GM19467 (cell line): ENCODE measurements around the gene RPS28.

Experiments used
- ATAC-seq: cut with Tn5 transposase; IDR thresholded peaks from one replicate; pipeline ENCODE4 v1.9.1; 2021; ENCODE audit warnings: mild to moderate bottlenecking, moderate library complexity; ENCODE audit not compliant: unreplicated experiment

RPS28 gene

DNA sequence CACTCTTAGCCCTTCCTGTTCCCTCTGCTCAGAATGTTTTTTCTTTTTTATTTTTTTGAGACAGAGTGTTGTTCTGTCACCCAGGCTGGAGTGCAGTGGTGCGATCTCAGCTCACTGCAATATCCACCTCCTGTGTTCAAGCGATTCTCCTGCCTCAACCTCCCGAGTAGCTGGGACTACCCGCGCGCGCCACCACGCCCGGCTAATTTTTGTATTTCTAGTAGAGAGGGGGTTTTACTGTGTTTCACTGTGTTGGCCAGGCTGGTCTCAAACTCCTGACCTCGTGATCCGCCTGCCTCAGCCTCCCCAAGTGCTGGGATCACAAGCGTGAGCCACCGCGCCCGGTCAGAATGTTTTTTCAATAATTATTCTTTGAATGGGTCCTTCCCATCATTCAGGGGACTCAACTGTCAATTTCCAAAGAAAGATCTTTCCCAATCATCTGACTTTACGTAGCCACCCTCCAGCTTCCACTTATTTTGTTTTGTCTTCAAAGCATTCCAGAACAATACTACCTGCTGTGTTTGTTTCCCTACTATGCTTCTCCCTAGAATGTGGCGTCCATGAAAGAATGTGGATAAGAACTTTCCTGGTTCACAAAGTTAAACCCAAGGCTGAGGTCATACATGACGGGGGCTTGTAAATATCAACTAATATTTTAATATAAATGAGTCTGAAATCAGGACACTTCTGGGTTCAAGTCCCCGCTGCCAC is 1.3 kb upstream of the RPS28 start:
- ATAC-seq: no peak

DNA sequence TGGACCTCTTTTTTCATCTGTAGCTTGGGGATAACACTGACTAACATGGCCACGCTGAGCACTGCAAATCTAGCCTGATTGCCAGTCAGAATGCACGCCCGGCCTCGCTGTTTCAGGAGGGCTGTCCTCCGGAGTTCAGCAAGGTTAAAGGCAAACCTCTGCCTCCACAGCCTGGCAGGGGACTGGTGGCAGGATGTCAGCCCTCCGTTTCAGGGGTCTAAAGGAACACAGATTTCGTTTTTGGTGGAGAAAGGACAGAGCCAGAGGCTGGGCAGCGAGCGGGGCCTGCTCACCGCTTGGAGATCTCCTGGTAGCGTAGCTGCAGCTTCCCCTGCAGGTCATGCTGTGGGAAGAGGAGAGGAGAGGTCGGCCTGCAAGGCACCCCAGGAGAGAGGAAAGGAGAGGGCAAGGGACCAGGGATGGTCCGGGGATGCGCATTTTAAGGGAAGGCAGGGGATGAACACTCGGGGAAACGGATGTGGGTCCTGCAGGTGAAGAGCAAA is 681 bp upstream of the RPS28 start:
- ATAC-seq: no peak

DNA sequence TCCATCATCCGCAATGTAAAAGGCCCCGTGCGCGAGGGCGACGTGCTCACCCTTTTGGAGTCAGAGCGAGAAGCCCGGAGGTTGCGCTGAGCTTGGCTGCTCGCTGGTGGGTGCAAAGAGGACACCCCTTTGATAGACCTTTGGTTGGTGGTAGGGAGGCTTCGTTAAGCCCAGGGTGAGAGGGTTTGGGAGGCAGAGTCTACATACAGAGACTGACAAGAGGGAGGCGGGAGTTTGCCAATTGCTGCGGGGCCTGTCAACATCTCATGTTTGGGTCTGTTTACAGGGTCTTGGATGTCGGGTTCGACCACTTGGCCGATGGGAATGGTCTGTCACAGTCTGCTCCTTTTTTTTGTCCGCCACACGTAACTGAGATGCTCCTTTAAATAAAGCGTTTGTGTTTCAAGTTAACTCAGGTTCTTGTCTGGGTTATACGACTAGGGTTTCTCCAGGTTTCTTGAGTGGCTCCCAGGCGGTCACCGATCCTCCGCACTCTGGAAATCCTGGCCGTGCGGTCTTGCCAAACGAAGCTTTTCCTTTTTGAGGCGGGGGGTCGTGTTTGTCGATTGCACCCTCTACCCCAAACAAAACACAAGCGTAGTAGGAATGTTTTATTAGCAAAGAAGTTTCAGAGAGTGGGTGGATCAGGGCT is 816 bp downstream of the RPS28 start:
- no peak for ATAC-seq

- no peak for ATAC-seq
Measured at GRCh38 chr19:8322638-8322997, 1.3 kb downstream of the RPS28 start.

- ATAC-seq: no peak
Measured at GRCh38 chr19:8323781-8324185, 2.5 kb downstream of the RPS28 start.

GRCh38 chr19:8324186-8325050 is 3.1 kb downstream of the RPS28 start:
- no peak for ATAC-seq

DNA sequence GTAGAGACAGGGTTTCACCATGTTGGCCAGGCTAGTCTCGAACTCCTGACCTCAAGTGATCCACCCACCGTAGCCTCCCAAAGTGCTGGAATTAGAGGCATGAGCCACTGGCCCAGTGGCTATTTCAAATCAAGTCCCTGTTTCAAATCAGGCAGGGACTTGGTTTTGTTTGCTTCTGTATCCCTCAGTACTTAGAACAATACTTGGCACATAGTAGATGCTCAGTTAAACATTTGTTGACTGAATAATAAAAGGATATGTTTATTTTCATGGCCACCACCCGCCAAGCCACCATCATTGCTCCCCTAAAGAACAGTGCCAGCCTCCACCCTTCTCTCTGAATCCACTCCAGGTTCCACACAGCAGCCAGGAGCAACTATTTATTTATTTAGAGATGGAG is 4.2 kb downstream of the RPS28 start:
- ATAC-seq: no peak

DNA sequence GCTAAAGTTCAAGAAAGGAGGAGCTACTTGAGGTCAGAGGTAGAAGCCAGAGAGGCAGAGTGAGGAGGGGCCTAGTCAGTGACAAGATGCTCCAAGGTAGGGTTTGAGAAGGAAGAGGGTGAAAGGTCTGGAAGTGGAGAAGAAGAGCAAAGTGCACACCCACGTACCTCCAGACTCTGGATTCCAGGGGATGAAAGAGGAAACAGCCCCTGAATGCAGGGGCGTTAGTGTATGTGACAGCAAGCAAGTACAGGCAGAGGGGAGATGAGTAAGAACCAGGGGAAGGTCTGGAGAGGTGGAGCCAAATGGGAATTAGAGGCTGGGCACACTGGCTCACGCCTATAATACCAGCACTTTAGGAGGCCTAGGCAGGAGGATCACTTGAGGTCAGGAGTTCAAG is 8.7 kb downstream of the RPS28 start:
- ATAC-seq: no peak

GRCh38 chr19:8331263-8331845 is 10.1 kb downstream of the RPS28 start:
- ATAC-seq: no peak

DNA sequence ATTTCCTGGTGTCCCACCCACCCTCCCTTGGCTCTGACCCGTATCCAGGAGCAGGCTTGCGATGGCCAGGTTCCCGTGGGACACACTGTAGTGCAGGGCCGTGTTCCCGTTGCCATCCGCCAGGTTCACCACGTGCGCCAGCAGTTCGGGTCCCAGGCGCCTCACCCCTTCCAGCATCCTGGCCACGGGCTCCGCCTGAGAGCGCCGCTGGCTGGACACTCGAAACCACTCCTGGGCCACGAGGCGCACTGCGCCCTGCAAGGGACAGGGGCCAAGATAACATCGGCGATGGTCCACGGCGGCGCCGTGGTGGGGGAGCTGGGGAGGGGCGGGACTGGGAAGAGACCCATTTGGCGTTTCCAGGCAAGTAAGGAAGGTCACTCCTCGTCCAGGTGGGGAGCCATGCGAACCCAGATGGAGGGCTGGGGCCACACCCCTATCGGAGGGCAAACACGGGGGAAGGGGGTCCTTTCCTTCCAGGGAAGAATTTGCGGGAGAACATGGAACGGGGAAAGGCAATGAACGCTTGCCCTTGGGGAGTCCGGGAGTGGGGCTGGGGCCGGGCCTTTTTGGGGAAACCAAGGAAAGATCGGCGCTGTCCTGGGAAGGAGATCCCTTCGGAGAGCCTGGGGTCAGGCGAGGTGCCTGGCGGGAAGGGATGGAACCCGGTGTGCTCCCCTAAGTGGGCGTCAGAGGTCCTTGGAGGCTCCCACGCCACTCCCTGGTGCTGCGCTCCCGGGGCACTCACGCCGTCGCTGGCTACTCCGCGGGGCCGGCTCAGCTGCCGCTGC is 11.9 kb downstream of the RPS28 start:
- no peak for ATAC-seq

- ATAC-seq: no peak
Measured at GRCh38 chr19:8333767-8334457, 12.6 kb downstream of the RPS28 start.

DNA sequence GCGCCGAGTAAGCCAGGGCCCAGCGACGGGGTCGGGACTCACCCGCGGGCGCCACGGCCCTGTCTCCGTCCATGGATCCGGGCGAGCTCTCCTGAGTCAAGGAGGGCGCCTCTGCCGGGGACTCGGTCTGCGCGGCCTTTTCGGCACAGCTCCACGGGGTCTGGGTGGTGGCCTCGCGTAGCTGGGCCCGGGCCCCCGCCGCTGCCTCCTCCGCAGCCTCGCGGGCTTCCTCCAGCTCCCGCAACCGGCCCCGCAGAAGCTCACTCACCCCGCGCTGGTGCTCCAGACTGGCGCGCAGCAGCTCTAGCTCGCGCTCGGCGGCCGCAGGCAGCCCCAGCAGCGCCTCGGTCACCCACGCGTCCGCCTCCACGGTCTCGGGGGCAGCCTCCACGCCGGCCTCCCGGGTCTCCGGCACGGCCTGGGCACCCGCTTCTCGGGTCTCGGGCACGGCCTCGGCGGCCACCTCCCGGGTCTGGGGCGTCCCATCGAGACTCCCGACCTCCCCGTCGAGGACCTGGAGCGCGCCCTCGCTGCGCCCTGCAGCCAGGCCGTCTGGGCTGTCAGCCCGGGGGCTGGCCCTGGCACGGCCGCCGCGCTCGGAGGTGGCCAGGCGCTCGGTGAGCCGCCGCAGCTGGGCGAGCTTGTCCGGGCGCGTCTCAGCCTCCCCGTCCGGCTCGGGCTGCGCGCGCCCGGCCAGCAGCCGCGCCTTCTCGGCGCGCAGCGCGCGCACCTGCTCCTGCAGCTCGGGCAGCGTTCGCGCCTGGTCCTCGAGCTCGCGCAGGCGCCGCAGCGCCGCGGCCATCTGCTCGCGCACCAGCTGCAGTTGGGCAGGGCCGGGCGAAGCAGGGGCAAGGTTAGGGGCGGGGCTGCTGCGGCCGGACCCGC is 13.4 kb downstream of the RPS28 start:
- ATAC-seq: no peak

DNA sequence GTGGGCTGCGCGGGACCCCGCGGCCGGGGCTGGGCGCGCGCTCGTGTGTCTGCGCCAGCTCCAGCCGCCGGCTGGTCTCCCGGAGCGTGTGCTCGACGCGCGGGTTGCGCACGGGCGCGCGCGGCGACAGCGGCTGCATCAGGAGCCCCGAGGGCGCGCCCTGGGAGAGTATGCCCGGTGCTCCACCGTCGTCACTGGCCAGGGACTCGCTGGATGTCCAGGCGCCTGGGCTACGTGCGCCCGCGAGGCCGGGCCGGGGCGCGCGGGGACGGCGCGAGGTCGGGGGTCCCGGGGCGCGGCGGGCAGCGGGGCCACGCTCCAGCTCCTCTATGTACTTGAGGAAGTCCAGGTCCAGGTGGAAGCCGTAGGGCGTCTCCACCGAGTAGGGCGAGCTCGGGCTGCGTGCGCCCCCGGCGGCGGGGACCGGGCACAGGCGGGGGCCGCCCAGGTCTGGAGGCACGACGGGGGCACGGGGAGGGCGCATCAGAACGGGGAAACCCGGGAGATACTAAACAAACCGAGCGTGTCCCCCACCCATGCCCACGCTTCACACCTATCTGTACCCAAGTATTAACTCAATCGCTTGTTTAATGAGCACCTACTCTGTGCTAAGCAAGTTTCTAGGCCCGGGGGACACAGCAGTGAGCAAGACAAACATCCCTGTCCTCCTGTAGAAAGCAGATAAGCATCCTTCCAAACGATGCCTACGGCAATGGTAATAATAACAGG is 14.2 kb downstream of the RPS28 start:
- no peak for ATAC-seq

DNA sequence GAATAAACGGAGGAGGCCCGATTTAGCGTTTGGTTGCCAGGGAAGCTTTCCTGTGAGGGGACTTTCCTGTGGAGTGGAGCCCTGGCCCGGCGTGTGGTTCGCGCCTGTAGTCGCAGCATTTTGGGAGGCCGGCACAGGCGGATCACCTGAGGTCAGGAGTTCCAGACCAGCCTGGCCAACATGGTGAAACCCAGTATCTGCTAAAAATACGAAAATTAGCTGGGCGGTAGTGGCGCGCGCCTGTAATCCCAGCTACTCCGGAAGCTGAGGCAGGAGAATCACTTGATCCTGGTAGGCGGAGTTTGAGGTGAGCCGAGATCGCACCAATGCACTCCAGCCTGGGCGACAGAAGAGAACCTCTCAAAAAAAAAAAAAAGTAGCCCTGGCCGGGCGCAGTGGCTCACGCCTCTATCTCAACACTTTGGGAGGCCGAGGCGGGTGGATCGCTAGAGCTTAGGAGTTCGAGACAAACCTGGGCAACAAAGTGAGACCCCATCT is 14.8 kb downstream of the RPS28 start:
- no peak for ATAC-seq

DNA sequence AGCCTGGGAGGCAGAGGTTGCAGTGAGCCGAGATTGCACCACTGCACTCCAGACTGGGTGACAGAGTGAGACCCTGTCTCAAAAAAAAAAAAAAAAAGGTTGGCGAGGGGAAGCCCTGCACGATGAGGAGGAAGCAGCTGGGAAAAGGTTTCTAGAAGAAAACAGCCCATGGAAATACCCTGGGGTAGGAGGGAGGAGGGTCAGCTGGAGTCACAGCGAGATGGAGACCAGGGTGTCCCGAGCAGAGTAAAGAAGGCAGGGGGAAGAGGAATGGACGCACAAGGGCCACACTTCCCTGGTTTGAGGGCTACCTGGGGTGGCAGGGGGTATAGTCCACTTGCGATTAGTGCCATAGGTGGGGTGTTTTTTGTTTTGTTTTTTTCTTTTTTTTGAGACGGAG is 15.4 kb downstream of the RPS28 start:
- ATAC-seq: no peak

GRCh38 chr19:8337728-8338127 is 16.4 kb downstream of the RPS28 start:
- no peak for ATAC-seq

- ATAC-seq: no peak
Measured at GRCh38 chr19:8338835-8339234, 17.5 kb downstream of the RPS28 start.
